Upper lobe of left lung (tissue), 4 donors: ENCODE results near the gene CACNA1F.

Source experiments
- POLR2A ChIP-seq, 4 donors: fragments of 450-650 bp; IDR thresholded peaks; one replicate each; pipeline ENCODE4 v1.5.1; 2016 to 2017; ENCODE audit warnings: antibody characterized with exemption in 4 of 4, mild to moderate bottlenecking in 2 of 4
- TF ChIP-seq, protein P1 (sequence below), 6 experiments: fragments of 450-650 bp in 4 of 6; fragments of 200-600 bp in 2 of 6; sonication (generic) in 2 of 6; IDR thresholded peaks; one replicate each; pipeline ENCODE4 v1.5.1; 2016 to 2019; ENCODE audit warnings: antibody characterized with exemption in 6 of 6

- TF ChIP-seq POLR2A (IDR thresholded peaks at IDR 0.05) = no peak
- TF ChIP-seq, protein P1, sequence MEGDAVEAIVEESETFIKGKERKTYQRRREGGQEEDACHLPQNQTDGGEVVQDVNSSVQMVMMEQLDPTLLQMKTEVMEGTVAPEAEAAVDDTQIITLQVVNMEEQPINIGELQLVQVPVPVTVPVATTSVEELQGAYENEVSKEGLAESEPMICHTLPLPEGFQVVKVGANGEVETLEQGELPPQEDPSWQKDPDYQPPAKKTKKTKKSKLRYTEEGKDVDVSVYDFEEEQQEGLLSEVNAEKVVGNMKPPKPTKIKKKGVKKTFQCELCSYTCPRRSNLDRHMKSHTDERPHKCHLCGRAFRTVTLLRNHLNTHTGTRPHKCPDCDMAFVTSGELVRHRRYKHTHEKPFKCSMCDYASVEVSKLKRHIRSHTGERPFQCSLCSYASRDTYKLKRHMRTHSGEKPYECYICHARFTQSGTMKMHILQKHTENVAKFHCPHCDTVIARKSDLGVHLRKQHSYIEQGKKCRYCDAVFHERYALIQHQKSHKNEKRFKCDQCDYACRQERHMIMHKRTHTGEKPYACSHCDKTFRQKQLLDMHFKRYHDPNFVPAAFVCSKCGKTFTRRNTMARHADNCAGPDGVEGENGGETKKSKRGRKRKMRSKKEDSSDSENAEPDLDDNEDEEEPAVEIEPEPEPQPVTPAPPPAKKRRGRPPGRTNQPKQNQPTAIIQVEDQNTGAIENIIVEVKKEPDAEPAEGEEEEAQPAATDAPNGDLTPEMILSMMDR (IDR thresholded peaks at IDR 0.05) = no peak
These were observed 22.1 kb downstream of the CACNA1F start for GRCh38 chrX:49211074-49211473.
